ENCODE data around the gene FAM163A. TPM values are rescaled to one million over a fixed set of nuclear protein-coding genes. Genes with fewer than 3 reads are reported as not detected.

Gene FAM163A
- total and polyA plus RNA-seq, 12 donors: 0.07 to 0.30 (median 0.15) TPM; not detected in 4

DNA sequence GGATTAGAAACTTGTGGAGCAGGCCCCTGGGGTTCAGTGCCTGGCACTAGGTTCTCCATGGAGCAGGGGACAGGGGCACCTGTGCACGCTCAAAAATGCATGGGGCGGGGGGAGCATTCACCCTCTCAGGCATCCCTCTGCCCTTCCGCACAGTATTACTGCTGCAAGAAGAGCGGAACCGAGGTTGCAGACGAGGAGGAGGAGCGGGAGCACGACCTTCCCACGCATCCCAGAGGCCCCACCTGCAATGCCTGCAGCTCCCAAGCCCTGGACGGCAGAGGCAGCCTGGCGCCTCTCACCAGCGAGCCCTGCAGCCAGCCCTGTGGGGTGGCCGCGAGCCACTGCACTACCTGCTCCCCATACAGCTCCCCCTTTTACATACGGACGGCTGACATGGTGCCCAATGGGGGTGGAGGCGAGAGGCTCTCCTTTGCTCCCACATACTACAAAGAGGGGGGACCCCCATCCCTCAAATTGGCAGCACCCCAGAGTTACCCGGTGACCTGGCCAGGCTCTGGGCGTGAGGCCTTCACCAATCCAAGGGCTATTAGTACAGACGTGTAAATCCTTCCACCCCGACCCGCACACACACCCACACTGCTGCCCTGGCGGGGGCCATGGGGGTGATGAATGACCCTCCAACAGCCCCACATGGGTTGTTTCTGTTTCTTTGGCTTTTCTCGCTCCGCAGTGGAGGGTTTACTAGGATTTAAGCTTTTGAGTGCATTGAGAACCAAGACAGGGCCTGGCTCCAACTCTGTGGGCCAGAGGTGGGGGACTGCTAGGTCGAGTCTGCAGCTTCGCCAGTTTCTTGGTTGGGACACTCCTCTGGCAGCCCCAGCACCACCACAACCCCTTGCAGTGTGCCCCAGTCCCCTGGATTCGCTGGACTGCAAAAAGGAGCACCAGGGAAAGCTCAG, 70.8 kb downstream of the FAM163A start:
- no peaks in the 10 kb centered on the region for H3K36me3 ChIP-seq
- intact Hi-C loops (cut with DNase I): loop anchor here in 4 of 10 donors (1.0 to 2.0 kb wide), 2 partner anchors 107 to 108 kb away; no protein-coding TSS in a partner anchor
- 86 to 88% methylated on average over 28 of the region's 28 CpGs for WGBS, 2 donors
- DNase-seq (no peak), ATAC-seq (no peak)
- H3K27me3 ChIP-seq: peaks cover 0 to 33% (median 5%) of the 10 kb centered on the region in 7 donors
- TF ChIP-seq, protein P1, sequence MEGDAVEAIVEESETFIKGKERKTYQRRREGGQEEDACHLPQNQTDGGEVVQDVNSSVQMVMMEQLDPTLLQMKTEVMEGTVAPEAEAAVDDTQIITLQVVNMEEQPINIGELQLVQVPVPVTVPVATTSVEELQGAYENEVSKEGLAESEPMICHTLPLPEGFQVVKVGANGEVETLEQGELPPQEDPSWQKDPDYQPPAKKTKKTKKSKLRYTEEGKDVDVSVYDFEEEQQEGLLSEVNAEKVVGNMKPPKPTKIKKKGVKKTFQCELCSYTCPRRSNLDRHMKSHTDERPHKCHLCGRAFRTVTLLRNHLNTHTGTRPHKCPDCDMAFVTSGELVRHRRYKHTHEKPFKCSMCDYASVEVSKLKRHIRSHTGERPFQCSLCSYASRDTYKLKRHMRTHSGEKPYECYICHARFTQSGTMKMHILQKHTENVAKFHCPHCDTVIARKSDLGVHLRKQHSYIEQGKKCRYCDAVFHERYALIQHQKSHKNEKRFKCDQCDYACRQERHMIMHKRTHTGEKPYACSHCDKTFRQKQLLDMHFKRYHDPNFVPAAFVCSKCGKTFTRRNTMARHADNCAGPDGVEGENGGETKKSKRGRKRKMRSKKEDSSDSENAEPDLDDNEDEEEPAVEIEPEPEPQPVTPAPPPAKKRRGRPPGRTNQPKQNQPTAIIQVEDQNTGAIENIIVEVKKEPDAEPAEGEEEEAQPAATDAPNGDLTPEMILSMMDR (IDR thresholded peaks at IDR 0.05): no peak
- H3K27ac ChIP-seq: peak overlapping the region in 1 of 10 donors; percentile 18
- peak overlapping the region in 6 of 10 donors; percentile 42 to 51 (median 49) for H3K4me3 ChIP-seq
- H3K9me3 ChIP-seq: no peaks in the 10 kb centered on the region
- peaks cover 5 to 56% (median 35%) of the 10 kb centered on the region in 9 donors for H3K4me1 ChIP-seq

DNA sequence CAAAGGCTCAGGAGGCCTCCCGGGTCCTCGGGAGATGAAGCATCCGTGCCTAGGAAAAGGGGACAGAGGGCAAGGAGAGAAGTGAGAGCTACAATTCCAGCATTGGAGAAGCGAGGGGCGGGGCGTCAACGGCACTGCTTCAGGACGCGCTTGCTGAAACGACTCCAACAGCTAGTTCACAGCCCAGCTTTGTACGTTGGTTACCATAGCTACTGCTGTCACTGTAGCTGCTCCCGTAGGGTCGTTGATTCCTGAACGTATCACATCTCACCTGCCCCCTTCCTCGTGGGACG, 71.4 kb downstream of the FAM163A start:
- DNase-seq: peak in 1 of 2 donors; percentile 68
- 0% methylated on average over 16 of the region's 16 CpGs for WGBS, 2 donors
- TF ChIP-seq, protein P1 (IDR thresholded peaks at IDR 0.05): no peak
- Histone ChIP-seq H3K27me3 (peaks cover 0 to 32% (median 5%) of the 10 kb centered on the region in 7 donors), H3K4me1 (peaks cover 5 to 58% (median 35%) of the 10 kb centered on the region in 9 donors), H3K27ac (peak overlapping the region in 5 of 10 donors; percentile 8 to 74 (median 53)), H3K4me3 (peak overlapping the region in 9 of 10 donors; percentile 21 to 51 (median 47)), H3K9me3 (no peaks in the 10 kb centered on the region), H3K36me3 (no peaks in the 10 kb centered on the region)
- peak; percentile 34 to 67 (median 52) for ATAC-seq
- intact Hi-C loops (cut with DNase I): loop anchor here in 3 of 10 donors (1.0 to 2.0 kb wide), 2 partner anchors 108 kb away; no protein-coding TSS in a partner anchor

DNA sequence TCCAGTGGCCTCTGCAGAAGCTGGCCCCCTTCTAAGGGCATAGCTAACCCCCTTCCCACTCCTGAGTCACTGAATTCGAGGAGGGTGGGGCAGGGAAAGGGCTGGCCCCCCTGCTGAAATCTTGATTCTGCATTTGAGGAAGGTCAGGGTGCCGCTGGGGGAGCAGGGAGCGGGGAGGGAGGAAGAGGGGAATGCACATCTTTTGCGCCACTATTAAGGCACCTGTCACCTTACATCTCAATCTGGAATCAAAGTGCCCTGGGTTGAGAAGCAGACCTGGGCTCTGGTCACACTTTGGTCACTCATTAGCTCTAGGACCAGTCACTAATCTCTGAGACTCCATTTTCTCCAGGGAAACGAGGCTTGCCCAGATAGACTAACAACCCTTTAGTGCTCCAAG, 72.5 kb downstream of the FAM163A start:
- DNase-seq: no peak
- WGBS, 2 donors: 35 to 40% methylated on average over 5 of the region's 5 CpGs
- Histone ChIP-seq H3K4me3 (peak overlapping the region in 9 of 10 donors; percentile 21 to 51 (median 47)), H3K4me1 (peaks cover 5 to 50% (median 35%) of the 10 kb centered on the region in 9 donors), H3K36me3 (no peaks in the 10 kb centered on the region), H3K27me3 (peaks cover 0 to 20% (median 5%) of the 10 kb centered on the region in 7 donors), H3K27ac (peak overlapping the region in 9 of 10 donors; percentile 8 to 75 (median 53)), H3K9me3 (no peaks in the 10 kb centered on the region)
- TF ChIP-seq, protein P1 (IDR thresholded peaks at IDR 0.05): no peak
- no peak for ATAC-seq
- intact Hi-C loops (cut with DNase I): loop anchor here in 4 of 10 donors (1.0 to 5.0 kb wide), 3 partner anchors 67 to 109 kb away; partner anchors contain the start of gene TOR1AIP1 (in 1 of the 4)

DNA sequence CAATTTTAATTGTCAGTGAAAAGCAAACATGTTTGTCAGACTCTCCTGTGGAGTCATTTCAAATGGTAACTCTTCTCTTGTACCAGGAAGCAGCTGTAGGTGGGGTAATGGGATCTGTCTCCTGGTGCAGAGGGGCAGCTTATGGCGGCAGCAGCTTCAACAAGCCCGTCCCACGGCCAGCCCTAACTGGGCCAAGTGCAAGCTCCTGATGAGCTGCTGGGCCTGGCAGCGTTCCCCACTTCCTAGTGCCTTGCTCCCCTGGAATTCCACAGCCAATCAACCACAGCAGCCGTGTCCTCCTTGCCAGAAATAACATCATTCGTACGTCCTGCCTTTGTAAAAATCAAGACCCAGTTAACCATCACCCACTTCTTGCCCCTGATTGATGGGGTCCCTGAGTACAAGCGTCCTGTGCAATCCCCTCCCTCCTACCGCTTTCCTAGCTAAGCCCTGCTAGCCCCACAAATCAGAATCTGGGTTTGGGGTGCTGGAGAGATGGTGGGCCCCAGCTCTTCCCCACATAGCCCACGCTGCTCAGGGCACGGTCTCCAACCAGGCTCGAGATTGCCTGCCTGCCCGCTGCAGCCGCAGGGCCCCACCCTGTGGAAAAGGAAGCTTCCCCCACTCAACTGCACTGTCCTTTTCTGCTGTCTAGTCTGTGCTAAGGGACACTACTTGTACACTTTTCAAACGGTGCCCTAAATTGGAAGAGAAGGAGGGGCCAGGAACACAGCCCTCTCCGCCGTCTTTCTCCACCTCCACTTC, 73.3 kb downstream of the FAM163A start:
- H3K27ac ChIP-seq: peak overlapping the region in 9 of 10 donors; percentile 8 to 75 (median 53)
- intact Hi-C loops (cut with DNase I): loop anchor here in 1 of 10 donors (5.0 kb wide), 1 partner anchor 66 kb away; the partner anchor contains the start of gene TOR1AIP1
- WGBS, 2 donors: 53 to 54% methylated on average over 17 of the region's 17 CpGs

More for the DNA sequence above, 73.3 kb downstream of the FAM163A start:
- ATAC-seq (peak; percentile 4 to 62 (median 32)), DNase-seq (peak; percentile 65 to 66)
- Histone ChIP-seq H3K4me1 (peaks cover 5 to 50% (median 35%) of the 10 kb centered on the region in 9 donors), H3K36me3 (no peaks in the 10 kb centered on the region), H3K4me3 (peak overlapping the region in 4 of 10 donors; percentile 2 to 51 (median 46)), H3K9me3 (no peaks in the 10 kb centered on the region), H3K27me3 (peaks cover 0 to 13% (median 4%) of the 10 kb centered on the region in 7 donors)
- TF ChIP-seq, protein P1 (IDR thresholded peaks at IDR 0.05): no peak

All from heart right ventricle (tissue), 16 donors.